ENCODE measurements around the gene YBEY. TPM values are rescaled to one million over a fixed set of nuclear protein-coding genes. Genes with fewer than 3 reads are reported as not detected.
"Not testable (repeated sequence)": the region's sequence is repeated elsewhere in the genome, so short reads cannot be mapped to it uniquely, and the experiment has no call there.

Gene YBEY
- total RNA-seq, 2 experiments from 2014 or later, result 10.6 to 14.8 TPM

DNA sequence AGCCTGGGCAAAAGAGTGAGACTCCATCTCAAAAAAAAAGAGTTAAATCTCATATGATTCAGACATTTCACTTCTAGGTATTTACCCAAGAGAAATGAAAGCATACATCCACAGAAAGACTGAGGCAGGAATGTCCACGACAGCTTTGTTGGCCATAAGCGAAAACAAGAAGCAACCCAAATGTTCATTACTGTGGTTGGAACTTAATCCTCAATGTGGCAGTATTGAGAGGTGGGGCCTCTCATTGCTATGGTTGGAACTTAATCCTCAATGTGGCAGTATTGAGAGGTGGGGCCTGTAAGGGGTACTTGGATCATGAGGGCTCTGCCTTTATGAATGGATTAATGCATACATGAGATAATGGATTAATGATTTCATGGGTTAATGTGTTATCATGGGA is 22.3 kb downstream of the YBEY start:
- Mint-ChIP-seq H3K36me3 (ENCODE audit: low read depth) (peaks cover 10% of the 10 kb centered on the region), H3K9me3 (no peaks in the 10 kb centered on the region), H3K4me1 (ENCODE audit: low read depth) (no peaks in the 10 kb centered on the region), H3K27me3 (no peaks in the 10 kb centered on the region), H3K27ac (no peak overlapping the region), H3K4me3 (no peak overlapping the region)
- Histone ChIP-seq H3K4me3 (ENCODE audit: low read length) (no peak overlapping the region), H3K36me3 (ENCODE audit: insufficient read depth, low read length) (peaks cover 5% of the 10 kb centered on the region), H3K4me1 (ENCODE audit: insufficient read depth, low read length) (no peaks in the 10 kb centered on the region), H3K27me3 (ENCODE audit: control insufficient read depth in 1 of 2, insufficient read depth in 2 of 2, low read length in 2 of 2) (no peaks in the 10 kb centered on the region), H3K27ac (ENCODE audit: low read depth in 1 of 2, low read length in 2 of 2) (no peak overlapping the region), H3K9me3 (ENCODE audit: control insufficient read depth in 1 of 2, insufficient read depth in 1 of 2, low read length in 2 of 2) (peaks cover 0 to 3% of the 10 kb centered on the region in 2 experiments)
- ATAC-seq (ENCODE audit: poor library complexity) (no peak), DNase-seq (no peak)
- ChIA-PET CTCF (no interaction called here), POLR2A (no interaction called here)
- TF ChIP-seq, protein P1, sequence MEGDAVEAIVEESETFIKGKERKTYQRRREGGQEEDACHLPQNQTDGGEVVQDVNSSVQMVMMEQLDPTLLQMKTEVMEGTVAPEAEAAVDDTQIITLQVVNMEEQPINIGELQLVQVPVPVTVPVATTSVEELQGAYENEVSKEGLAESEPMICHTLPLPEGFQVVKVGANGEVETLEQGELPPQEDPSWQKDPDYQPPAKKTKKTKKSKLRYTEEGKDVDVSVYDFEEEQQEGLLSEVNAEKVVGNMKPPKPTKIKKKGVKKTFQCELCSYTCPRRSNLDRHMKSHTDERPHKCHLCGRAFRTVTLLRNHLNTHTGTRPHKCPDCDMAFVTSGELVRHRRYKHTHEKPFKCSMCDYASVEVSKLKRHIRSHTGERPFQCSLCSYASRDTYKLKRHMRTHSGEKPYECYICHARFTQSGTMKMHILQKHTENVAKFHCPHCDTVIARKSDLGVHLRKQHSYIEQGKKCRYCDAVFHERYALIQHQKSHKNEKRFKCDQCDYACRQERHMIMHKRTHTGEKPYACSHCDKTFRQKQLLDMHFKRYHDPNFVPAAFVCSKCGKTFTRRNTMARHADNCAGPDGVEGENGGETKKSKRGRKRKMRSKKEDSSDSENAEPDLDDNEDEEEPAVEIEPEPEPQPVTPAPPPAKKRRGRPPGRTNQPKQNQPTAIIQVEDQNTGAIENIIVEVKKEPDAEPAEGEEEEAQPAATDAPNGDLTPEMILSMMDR (IDR thresholded peaks at IDR 0.05), result no peak
- intact Hi-C loops (cut with DNase I, micrococcal nuclease), result no loop called here

DNA sequence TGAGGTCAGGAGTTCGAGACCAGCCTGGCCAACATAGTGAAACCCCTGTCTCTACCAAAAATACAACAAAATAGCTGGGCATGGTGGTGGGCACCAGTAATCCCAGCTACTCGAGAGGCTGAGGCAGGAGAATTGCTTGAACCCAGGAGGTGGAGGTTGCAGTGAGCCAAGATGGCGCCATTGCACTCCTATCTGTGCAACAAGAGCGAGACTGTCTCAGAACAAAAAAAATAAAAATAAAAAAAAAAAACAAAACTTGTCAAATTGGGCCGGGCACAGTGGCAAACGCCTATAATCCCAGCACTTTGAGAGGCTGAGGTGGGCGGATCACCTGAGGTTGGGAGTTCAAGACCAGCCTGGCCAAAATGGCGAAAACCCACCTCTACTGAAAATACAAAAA is 24.1 kb downstream of the YBEY start:
- H3K36me3 ChIP-seq (ENCODE audit: insufficient read depth, low read length); H3K4me1 Mint-ChIP-seq (ENCODE audit: low read depth): not testable (repeated sequence)

DNA sequence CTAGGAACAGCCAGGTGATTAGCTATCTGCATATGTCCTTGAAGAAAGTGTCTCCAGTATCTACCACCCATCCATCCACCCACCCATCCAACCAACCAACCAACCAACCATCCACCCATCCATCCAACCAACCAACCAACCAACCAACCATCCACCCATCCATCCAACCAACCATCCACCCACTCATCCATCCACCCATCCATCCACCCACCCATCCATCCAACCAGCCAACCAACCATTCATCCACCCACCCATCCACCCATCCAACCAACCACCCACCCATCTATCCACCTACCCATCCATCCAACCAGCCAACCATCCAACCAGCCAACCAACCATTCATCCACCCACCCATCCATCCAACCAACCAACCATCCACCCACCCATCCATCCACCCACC is 25.4 kb downstream of the YBEY start:
- no peaks in the 10 kb centered on the region for H3K9me3 Mint-ChIP-seq
- H3K36me3 Mint-ChIP-seq (ENCODE audit: low read depth), result peaks cover 4% of the 10 kb centered on the region
- DNase-seq (no peak), ATAC-seq (ENCODE audit: poor library complexity) (no peak)
- intact Hi-C loops (cut with DNase I, micrococcal nuclease), result no loop called here
- H3K4me1 Mint-ChIP-seq (ENCODE audit: low read depth), result no peaks in the 10 kb centered on the region
- no peaks in the 10 kb centered on the region for H3K36me3 ChIP-seq (ENCODE audit: insufficient read depth, low read length)
- H3K27ac Mint-ChIP-seq, result no peak overlapping the region
- H3K4me3 Mint-ChIP-seq, result no peak overlapping the region
- POLR2A ChIA-PET, result no interaction called here
- H3K27me3 ChIP-seq (ENCODE audit: control insufficient read depth in 1 of 2, insufficient read depth in 2 of 2, low read length in 2 of 2), result no peaks in the 10 kb centered on the region
- H3K9me3 ChIP-seq (ENCODE audit: control insufficient read depth in 1 of 2, insufficient read depth in 1 of 2, low read length in 2 of 2), result peaks cover 0 to 3% of the 10 kb centered on the region in 2 experiments
- H3K4me1 ChIP-seq (ENCODE audit: insufficient read depth, low read length), result no peaks in the 10 kb centered on the region
- CTCF ChIA-PET, result no interaction called here
- H3K27ac ChIP-seq (ENCODE audit: low read depth in 1 of 2, low read length in 2 of 2), result no peak overlapping the region
- no peak overlapping the region for H3K4me3 ChIP-seq (ENCODE audit: low read length)
- no peaks in the 10 kb centered on the region for H3K27me3 Mint-ChIP-seq
- TF ChIP-seq, protein P1 (IDR thresholded peaks at IDR 0.05), result no peak

More for the DNA sequence above, 24.1 kb downstream of the YBEY start:
- H3K27ac Mint-ChIP-seq; H3K27ac ChIP-seq (ENCODE audit: low read depth in 1 of 2, low read length in 2 of 2); H3K4me3 Mint-ChIP-seq; H3K4me3 ChIP-seq (ENCODE audit: low read length); H3K27me3 Mint-ChIP-seq; CTCF ChIA-PET; H3K4me1 ChIP-seq (ENCODE audit: insufficient read depth, low read length); DNase-seq; ATAC-seq (ENCODE audit: poor library complexity); POLR2A ChIA-PET; intact Hi-C loops (cut with DNase I, micrococcal nuclease); H3K9me3 ChIP-seq (ENCODE audit: control insufficient read depth in 1 of 2, insufficient read depth in 1 of 2, low read length in 2 of 2); H3K36me3 Mint-ChIP-seq (ENCODE audit: low read depth); H3K9me3 Mint-ChIP-seq; H3K27me3 ChIP-seq (ENCODE audit: control insufficient read depth in 1 of 2, insufficient read depth in 2 of 2, low read length in 2 of 2): not testable (repeated sequence)

DNA sequence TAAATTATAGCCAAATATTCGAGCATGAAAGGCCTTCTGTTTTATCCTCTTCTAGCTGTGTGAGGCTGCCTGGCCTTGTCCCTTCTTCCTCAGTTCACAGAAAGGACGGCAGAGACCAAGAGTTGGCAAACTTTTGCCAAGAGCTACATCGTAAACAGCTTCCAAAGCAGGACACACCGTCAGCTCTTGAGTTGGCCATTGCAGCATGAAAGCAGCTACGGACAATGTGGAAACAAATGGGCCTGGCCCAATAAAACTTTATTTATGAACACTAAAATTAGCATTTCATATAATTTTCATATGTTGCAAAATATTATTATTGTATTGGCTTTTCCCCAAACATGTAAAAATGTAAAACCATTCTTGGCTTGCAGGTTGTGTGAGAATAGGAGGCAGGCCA is 26.8 kb downstream of the YBEY start:
- H3K4me1 Mint-ChIP-seq (ENCODE audit: low read depth), result no peaks in the 10 kb centered on the region
- ATAC-seq (ENCODE audit: poor library complexity) (no peak), DNase-seq (no peak)
- no peak overlapping the region for H3K4me3 Mint-ChIP-seq
- H3K9me3 Mint-ChIP-seq, result no peaks in the 10 kb centered on the region
- CTCF ChIA-PET, result no interaction called here
- no peaks in the 10 kb centered on the region for H3K36me3 Mint-ChIP-seq (ENCODE audit: low read depth)
- H3K27ac Mint-ChIP-seq, result no peak overlapping the region
- no peaks in the 10 kb centered on the region for H3K27me3 Mint-ChIP-seq
- TF ChIP-seq, protein P1 (IDR thresholded peaks at IDR 0.05), result no peak
- H3K36me3 ChIP-seq (ENCODE audit: insufficient read depth, low read length), result no peaks in the 10 kb centered on the region
- no peaks in the 10 kb centered on the region for H3K4me1 ChIP-seq (ENCODE audit: insufficient read depth, low read length)
- no peak overlapping the region for H3K27ac ChIP-seq (ENCODE audit: low read depth in 1 of 2, low read length in 2 of 2)
- H3K9me3 ChIP-seq (ENCODE audit: control insufficient read depth in 1 of 2, insufficient read depth in 1 of 2, low read length in 2 of 2), result peaks cover 0 to 3% of the 10 kb centered on the region in 2 experiments
- H3K4me3 ChIP-seq (ENCODE audit: low read length), result no peak overlapping the region
- intact Hi-C loops (cut with DNase I, micrococcal nuclease), result no loop called here
- POLR2A ChIA-PET, result no interaction called here
- no peaks in the 10 kb centered on the region for H3K27me3 ChIP-seq (ENCODE audit: control insufficient read depth in 1 of 2, insufficient read depth in 2 of 2, low read length in 2 of 2)
